GM19328 (cell line): ENCODE results near the gene MGRN1.

Source experiments
- ATAC-seq: cut with Tn5 transposase; IDR thresholded peaks from one replicate; pipeline ENCODE4 v1.9.1; 2021; ENCODE audit warnings: mild to moderate bottlenecking, moderate library complexity; ENCODE audit not compliant: unreplicated experiment

Gene MGRN1

GRCh38 chr16:4618645-4619418 is 5.8 kb upstream of the MGRN1 start:
- no peak for ATAC-seq

- ATAC-seq = no peak
Observed at GRCh38 chr16:4623593-4623992, 1.0 kb upstream of the MGRN1 start.

- peak; percentile 42 for ATAC-seq
Observed at GRCh38 chr16:4624827-4625559, 367 bp downstream of the MGRN1 start.

GRCh38 chr16:4625560-4626159 is 1.0 kb downstream of the MGRN1 start:
- no peak for ATAC-seq

- ATAC-seq = no peak
Observed at GRCh38 chr16:4626396-4626795, 1.8 kb downstream of the MGRN1 start.

- ATAC-seq = no peak
Observed at GRCh38 chr16:4628283-4628682, 3.7 kb downstream of the MGRN1 start.

GRCh38 chr16:4631444-4631843 is 6.8 kb downstream of the MGRN1 start:
- ATAC-seq = no peak

GRCh38 chr16:4633910-4634635 is 9.4 kb downstream of the MGRN1 start:
- no peak for ATAC-seq

- no peak for ATAC-seq
Observed at GRCh38 chr16:4634768-4635167, 10.1 kb downstream of the MGRN1 start.

- no peak for ATAC-seq
Observed at GRCh38 chr16:4636196-4636595, 11.6 kb downstream of the MGRN1 start.

- no peak for ATAC-seq
Observed at GRCh38 chr16:4637501-4638166, 13.0 kb downstream of the MGRN1 start.

GRCh38 chr16:4639899-4640509 is 15.4 kb downstream of the MGRN1 start:
- no peak for ATAC-seq

GRCh38 chr16:4640572-4641305 is 16.1 kb downstream of the MGRN1 start:
- ATAC-seq = no peak

- no peak for ATAC-seq
Observed at GRCh38 chr16:4641306-4641687, 16.7 kb downstream of the MGRN1 start.

GRCh38 chr16:4641895-4642294 is 17.3 kb downstream of the MGRN1 start:
- no peak for ATAC-seq

- no peak for ATAC-seq
Observed at GRCh38 chr16:4646773-4647643, 22.4 kb downstream of the MGRN1 start.

GRCh38 chr16:4647644-4647980 is 23.0 kb downstream of the MGRN1 start:
- no peak for ATAC-seq

GRCh38 chr16:4648917-4649316 is 24.3 kb downstream of the MGRN1 start:
- ATAC-seq = no peak
